Stimulated activated naive CD4-positive, alpha-beta T cell treated with Interleukin-2 at 50 U/mL for 16 hours (primary cell): ENCODE data around the gene USPL1.
"Not testable (repeated sequence)": the region's sequence is repeated elsewhere in the genome, so short reads cannot be mapped to it uniquely, and the experiment has no call there.

ENCODE experiments used
- DNase-seq: peaks from one replicate; lab custom pipeline; 2025; lab: John Stamatoyannopoulos, UW

USPL1 gene

GRCh38 chr13:30617315-30618185 is at the start of gene USPL1:
Gene USPL1, plus strand, starts transcription at chr13:30617920. Its CDS starts 3,221 bp downstream, at chr13:30621141.
- peak; percentile 99 for DNase-seq

GRCh38 chr13:30569901-30570576 is 47.7 kb upstream of the USPL1 start:
- no peak for DNase-seq

GRCh38 chr13:30570691-30571090 is 47.0 kb upstream of the USPL1 start:
- DNase-seq, result no peak

GRCh38 chr13:30572859-30573275 is 44.9 kb upstream of the USPL1 start:
- no peak for DNase-seq

- DNase-seq, result peak; percentile 11
These were observed 41.2 kb upstream of the USPL1 start for GRCh38 chr13:30576528-30576927.

- peak; percentile 22 for DNase-seq
These were observed 40.3 kb upstream of the USPL1 start for GRCh38 chr13:30577401-30577852.

- no peak for DNase-seq
These were observed 36.7 kb upstream of the USPL1 start for GRCh38 chr13:30580852-30581502.

GRCh38 chr13:30581582-30581981 is 36.1 kb upstream of the USPL1 start:
- no peak for DNase-seq

- no peak for DNase-seq
These were observed 33.5 kb upstream of the USPL1 start for GRCh38 chr13:30584051-30584731.

- DNase-seq, result no peak
These were observed 31.9 kb upstream of the USPL1 start for GRCh38 chr13:30585748-30586262.

GRCh38 chr13:30587231-30587630 is 30.5 kb upstream of the USPL1 start:
- no peak for DNase-seq

GRCh38 chr13:30587739-30588138 is 30.0 kb upstream of the USPL1 start:
- no peak for DNase-seq

GRCh38 chr13:30593001-30593400 is 24.7 kb upstream of the USPL1 start:
- DNase-seq, result no peak

GRCh38 chr13:30600496-30600895 is 17.2 kb upstream of the USPL1 start:
- no peak for DNase-seq

- no peak for DNase-seq
These were observed 15.9 kb upstream of the USPL1 start for GRCh38 chr13:30601836-30602235.

- no peak for DNase-seq
These were observed 12.7 kb upstream of the USPL1 start for GRCh38 chr13:30605052-30605451.

- DNase-seq, result not testable (repeated sequence)
These were observed 10.5 kb upstream of the USPL1 start for GRCh38 chr13:30607186-30607585.

- DNase-seq, result peak; percentile 50
These were observed 9.8 kb upstream of the USPL1 start for GRCh38 chr13:30607908-30608307.

- DNase-seq, result no peak
These were observed 9.4 kb upstream of the USPL1 start for GRCh38 chr13:30608364-30608763.

- no peak for DNase-seq
These were observed 7.4 kb upstream of the USPL1 start for GRCh38 chr13:30610311-30610710.

- no peak for DNase-seq
These were observed 2.2 kb upstream of the USPL1 start for GRCh38 chr13:30615481-30615865.
